SK-N-MC (cell line): ENCODE results near the gene PPFIBP2.

Source experiments
- EZH2 ChIP-seq: fragments of 200-600 bp; sonication (generic); IDR thresholded peaks from one replicate; pipeline ENCODE4 v1.6.1; 2017; ENCODE audit warnings: antibody characterized with exemption
- FOXP2 ChIP-seq: optimal IDR thresholded peaks from 2 replicates; pipeline ENCODE3; 2011; ENCODE audit warnings: mild to moderate bottlenecking, moderate library complexity; ENCODE audit not compliant: insufficient read depth; ENCODE audit errors: extremely low read length, control extremely low read depth
- POLR2AphosphoS5 ChIP-seq: IDR thresholded peaks from 2 replicates; pipeline ENCODE4 v1.6.1; 2012; ENCODE audit warnings: mild to moderate bottlenecking, low read depth, low read length, borderline replicate concordance

DNA sequence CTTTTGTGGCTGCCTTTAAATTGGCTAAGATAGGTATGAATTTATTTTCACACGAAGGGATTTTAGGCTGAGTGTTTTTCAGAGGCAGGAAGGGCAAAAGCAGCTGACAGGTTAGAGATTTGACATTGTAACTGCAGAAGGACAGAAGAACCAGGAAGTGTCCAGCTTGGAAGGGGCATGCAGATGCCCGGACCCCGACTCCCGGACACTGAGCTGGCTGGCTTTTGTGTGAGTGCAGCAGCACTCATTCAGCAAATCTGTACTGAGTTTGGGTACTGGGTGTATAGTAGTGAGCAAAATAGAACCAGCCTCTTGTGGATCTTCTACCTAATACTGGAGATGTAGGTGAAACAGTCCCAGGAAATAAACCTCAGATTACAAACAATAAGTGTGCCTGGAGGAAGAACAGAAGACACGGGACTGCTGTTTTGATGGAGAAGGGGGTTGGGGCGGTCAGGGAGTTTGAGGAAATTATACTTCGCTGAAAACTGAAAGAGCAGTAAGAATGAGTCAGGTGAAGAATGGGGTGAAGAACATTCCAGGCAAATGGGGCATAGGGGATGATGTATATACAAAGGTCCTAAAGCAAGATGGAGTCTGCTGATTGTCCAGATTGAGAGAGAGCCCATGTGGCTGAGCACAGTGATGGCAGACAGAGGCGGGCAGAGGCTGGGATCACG, 64.6 kb downstream of the PPFIBP2 start:
- TF ChIP-seq POLR2AphosphoS5 (no peak), EZH2 (no peak), FOXP2 (no peak)
